Adipocyte (in vitro differentiated cells): ENCODE data around the gene CAMSAP1.

ENCODE experiments used
- DNase-seq: peaks from one replicate; pipeline ENCODE4 v3.0.0-alpha.2; 2015; ENCODE audit warnings: low read depth
- H3K27me3 ChIP-seq: replicated peaks from 2 replicates; pipeline ENCODE4 v1.7.0; 2013; ENCODE audit warnings: mild to moderate bottlenecking, low read length, moderate library complexity; ENCODE audit not compliant: control insufficient read depth, insufficient read depth
- H3K36me3 ChIP-seq: 2 replicates; pipeline ENCODE4 v1.7.0; 2013; ENCODE audit warnings: low read length, mild to moderate bottlenecking, moderate library complexity; ENCODE audit not compliant: control insufficient read depth, insufficient read depth, severe bottlenecking
- H3K4me1 ChIP-seq: 2 replicates; pipeline ENCODE4 v1.7.0; 2013; ENCODE audit warnings: mild to moderate bottlenecking, low read length, moderate library complexity; ENCODE audit not compliant: control insufficient read depth, insufficient read depth
- H3K4me3 ChIP-seq: 2 replicates; pipeline ENCODE4 v1.7.0; 2013; ENCODE audit warnings: mild to moderate bottlenecking, low read length, moderate library complexity
- H3K9ac ChIP-seq: 2 replicates; pipeline ENCODE4 v1.7.0; 2013; ENCODE audit warnings: mild to moderate bottlenecking, low read length, moderate library complexity
- H3K9me3 ChIP-seq: 2 replicates; pipeline ENCODE4 v1.7.0; 2013; ENCODE audit warnings: mild to moderate bottlenecking, low read length, moderate library complexity; ENCODE audit not compliant: control insufficient read depth

The CAMSAP1 gene

DNA sequence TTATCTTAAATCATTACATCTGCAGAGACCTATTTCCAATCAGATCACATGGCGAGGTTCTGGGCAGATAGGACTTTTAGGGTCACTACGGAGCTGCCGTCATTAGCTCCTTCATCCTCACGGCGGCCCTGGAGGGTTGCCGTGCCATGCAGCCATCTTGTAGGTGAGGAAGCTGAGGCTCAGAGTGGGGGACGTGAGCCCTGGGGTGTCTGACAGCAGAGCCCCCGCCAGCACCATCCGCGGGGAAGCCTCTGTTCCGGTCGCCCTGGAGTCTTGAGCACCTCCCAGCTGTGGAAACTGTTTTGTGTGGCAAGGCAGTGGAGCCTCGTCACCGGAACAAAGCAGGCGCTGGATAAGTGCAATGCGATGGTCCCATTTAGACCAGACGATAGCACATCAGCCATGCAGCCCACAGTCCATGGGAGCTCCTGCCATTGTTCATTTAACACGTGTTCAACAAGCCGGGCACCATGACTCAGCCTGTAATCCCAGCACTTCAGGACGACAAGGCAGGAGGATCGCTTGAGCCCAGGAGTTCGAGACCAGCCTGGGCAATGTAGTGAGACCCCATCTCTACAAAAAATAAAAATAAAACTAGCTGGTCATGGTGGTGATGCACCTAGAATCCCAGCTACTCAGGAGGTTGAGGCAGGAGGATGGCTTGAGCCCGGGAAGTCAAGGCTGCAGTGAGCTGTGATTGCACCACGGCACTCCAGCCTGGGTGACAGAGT, 143.5 kb downstream of the CAMSAP1 start:
- no peak for DNase-seq
- Histone ChIP-seq H3K9ac (no peak overlapping the region), H3K36me3 (no peaks in the 10 kb centered on the region), H3K27me3 (peaks cover 8% of the 10 kb centered on the region), H3K9me3 (peaks cover 11% of the 10 kb centered on the region), H3K4me1 (no peaks in the 10 kb centered on the region), H3K4me3 (no peak overlapping the region)

DNA sequence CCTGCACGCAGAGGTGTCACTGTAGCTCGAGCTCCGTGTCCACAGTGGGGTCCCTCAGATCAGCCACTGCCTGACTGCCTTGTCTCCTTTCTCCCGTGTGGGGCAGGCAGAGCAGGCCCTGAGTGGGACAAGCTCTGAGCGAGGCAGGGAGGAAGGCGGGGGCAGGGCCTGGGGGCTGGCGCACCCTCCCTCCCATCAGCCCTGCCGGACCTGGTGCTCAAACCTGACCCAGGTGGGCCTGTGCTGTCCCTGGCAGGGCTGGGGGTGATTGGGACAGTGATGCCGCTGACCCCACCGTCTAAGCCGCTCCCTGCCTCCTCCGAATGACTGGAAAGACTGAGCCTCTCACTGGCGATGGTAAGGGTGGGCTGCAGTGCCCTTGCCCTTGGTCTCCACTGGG, 144.4 kb downstream of the CAMSAP1 start:
- no peak for DNase-seq
- Histone ChIP-seq H3K4me3 (no peak overlapping the region), H3K9me3 (peaks cover 11% of the 10 kb centered on the region), H3K36me3 (no peaks in the 10 kb centered on the region), H3K27me3 (peaks cover 8% of the 10 kb centered on the region), H3K4me1 (no peaks in the 10 kb centered on the region), H3K9ac (no peak overlapping the region)

DNA sequence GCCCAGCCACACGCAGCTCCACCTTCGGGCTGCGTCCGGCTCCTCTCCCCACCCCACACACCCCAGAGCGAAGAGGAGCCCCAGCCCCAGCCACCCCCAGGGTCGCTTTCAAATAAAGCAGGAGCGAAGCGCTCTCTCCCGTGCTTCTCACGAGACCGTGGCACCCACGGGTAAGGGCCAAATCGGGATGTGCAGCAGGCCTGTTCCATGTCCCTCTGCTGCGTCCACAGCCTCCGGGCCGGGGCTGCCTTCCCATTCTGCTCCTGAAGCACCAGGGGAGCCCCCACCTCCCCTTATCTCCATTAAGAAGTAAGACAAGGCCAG, 145.5 kb downstream of the CAMSAP1 start:
- Histone ChIP-seq H3K27me3 (peaks cover 8% of the 10 kb centered on the region), H3K4me1 (no peaks in the 10 kb centered on the region), H3K36me3 (no peaks in the 10 kb centered on the region), H3K9me3 (peaks cover 9% of the 10 kb centered on the region), H3K4me3 (no peak overlapping the region), H3K9ac (no peak overlapping the region)
- no peak for DNase-seq

DNA sequence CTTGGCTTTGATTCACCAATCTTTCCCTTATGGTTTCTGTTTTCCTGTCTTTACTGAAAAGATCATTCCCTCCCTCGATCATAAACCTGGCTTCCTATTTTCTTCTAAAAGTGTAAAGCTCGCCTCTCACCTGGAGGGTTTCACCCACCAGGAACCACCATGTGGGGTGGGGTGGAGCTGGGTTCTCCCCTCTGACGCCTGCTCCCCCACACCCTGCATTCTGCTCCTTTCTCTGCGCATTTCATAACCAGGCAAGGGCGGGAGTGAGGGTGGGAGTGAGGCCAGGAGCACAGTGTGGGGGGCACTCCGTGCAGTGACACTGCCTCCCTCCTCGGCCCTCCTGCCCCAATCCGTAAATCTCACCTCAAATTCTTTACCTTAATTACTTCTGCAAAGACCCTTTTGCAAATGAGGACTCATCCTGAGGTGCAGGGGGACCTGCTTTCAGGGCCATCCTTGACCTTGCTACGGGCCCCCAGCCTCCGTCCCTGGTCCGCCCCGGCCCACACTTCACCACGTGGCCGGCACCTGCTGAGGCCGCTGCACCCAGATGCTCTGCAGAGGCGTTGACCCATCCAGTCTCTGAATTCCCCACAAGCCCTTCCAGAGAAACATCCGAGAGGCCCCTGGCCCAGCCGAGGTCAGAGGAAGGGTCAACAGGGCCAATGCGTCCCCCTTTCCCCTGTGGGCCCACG, 146.0 kb downstream of the CAMSAP1 start:
- H3K4me3 ChIP-seq = no peak overlapping the region
- H3K4me1 ChIP-seq = no peaks in the 10 kb centered on the region
- no peak for DNase-seq
- no peaks in the 10 kb centered on the region for H3K36me3 ChIP-seq
- no peak overlapping the region for H3K9ac ChIP-seq
- H3K27me3 ChIP-seq = peaks cover 8% of the 10 kb centered on the region
- H3K9me3 ChIP-seq = peaks cover 5% of the 10 kb centered on the region

DNA sequence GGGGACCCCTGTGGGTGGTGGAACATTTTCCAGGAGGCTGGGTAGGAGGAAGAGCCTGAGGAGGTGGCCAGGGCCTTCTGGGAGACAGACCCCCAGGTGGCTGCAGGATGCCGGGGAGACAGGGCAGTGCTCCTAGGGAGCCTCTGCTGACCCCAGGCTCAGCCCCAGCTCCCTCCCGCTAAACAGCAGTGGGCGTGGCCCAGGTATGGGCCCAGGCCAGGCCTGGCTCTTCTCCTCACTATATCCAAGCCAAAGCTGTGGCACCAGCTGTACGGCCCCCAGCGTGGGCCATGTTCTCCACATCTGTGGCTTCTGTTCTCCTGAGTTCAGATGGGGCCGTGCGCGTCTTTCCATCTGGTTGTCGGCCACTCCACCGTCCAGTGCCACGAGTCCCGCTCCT, 146.9 kb downstream of the CAMSAP1 start:
- H3K4me3 ChIP-seq = no peak overlapping the region

DNA sequence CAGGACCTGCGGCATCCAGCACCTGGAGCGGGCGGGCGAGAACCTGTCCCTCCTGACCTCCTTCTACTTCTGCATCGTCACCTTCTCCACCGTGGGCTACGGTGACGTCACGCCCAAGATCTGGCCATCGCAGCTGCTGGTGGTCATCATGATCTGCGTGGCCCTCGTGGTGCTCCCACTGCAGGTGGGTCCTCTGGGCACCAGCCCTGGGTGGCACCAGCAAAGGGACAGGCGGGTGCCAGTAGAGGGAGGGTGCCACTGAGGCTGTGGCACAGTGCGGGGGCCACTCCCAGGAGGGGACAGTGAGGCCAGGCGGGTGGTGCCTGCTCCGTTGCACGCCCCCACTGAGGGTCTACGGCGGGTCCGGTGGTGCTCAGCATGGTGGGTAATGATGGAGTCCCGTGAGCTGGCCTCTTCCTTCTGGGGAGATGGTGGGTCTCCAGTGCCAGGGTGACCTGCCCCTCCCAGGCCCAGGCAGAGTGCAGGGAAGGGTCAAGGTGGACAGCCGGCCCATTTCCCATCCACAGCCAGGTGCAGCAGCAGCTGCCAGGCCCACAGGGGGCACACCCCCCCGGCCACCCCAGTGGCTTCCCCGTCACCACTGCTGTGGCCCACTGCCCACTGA, 147.6 kb downstream of the CAMSAP1 start:
- Histone ChIP-seq H3K4me1 (no peaks in the 10 kb centered on the region), H3K9me3 (peaks cover 4% of the 10 kb centered on the region), H3K36me3 (no peaks in the 10 kb centered on the region), H3K4me3 (no peak overlapping the region), H3K27me3 (peaks cover 15% of the 10 kb centered on the region), H3K9ac (no peak overlapping the region)
- no peak for DNase-seq

More for the DNA sequence above, 146.9 kb downstream of the CAMSAP1 start:
- Histone ChIP-seq H3K4me1 (no peaks in the 10 kb centered on the region), H3K9me3 (peaks cover 2% of the 10 kb centered on the region), H3K27me3 (peaks cover 10% of the 10 kb centered on the region), H3K36me3 (no peaks in the 10 kb centered on the region), H3K9ac (no peak overlapping the region)
- DNase-seq = no peak

DNA sequence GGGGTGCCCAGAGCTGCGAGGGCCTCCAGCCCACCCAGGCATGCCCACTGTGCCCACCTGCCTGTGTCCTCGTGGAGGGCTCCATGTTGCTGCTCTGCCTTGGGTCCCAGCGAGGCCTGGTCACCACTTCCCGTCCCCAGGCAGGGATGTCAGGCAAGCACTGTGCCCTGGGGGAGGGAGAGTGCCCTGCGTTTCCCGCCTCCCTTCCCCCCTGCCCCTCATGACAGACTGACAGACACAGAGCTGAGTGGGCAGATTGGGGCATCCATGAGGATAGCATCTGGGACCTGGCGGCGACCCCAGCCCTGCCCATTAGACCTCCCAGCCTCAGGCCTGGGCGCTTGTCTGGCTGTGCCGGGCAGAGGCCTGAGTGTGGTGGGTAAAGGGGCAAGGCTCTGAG, 148.5 kb downstream of the CAMSAP1 start:
- no peaks in the 10 kb centered on the region for H3K36me3 ChIP-seq
- no peak for DNase-seq
- peaks cover 15% of the 10 kb centered on the region for H3K27me3 ChIP-seq
- no peak overlapping the region for H3K4me3 ChIP-seq
- no peak overlapping the region for H3K9ac ChIP-seq
- H3K9me3 ChIP-seq = peaks cover 4% of the 10 kb centered on the region
- no peaks in the 10 kb centered on the region for H3K4me1 ChIP-seq
